ENCODE measurements around the gene DHRS3. TPM values are rescaled to one million over a fixed set of nuclear protein-coding genes. Genes with fewer than 3 reads are reported as not detected.

DHRS3 gene
- total RNA-seq, 1 experiment from 2014 or later: 37.7 TPM

DNA sequence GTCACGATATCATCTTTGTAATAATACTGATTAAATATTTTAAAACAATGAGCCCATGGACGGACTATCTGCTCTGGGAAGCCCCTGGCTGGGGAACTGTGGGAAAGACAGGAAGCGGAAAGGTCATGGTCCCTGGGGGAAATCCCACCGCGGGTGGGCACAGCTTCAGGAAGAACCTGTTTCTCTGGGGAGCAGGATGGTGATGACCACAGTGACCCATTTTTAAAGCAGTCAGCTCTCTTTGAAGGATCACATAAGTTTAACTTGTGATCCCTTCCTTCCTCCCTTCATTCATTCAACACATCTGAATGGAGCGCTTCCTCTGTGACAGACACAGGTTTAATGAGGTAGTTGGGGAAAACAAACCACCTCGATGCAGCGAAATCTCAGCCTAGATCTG lies 73.0 kb downstream of the DHRS3 start:
- TF ChIP-seq NR1H2 (CRISPR knock-in tag; IDR thresholded peaks at IDR 0.05): no peak
- CTCF ChIA-PET: no interaction called here
- H3K36me3 Mint-ChIP-seq: no peaks in the 10 kb centered on the region
- no peak overlapping the region for H3K4me3 Mint-ChIP-seq
- H3K4me1 Mint-ChIP-seq: peaks cover 31% of the 10 kb centered on the region
- H3K9me3 Mint-ChIP-seq: no peaks in the 10 kb centered on the region
- ATAC-seq (no peak), DNase-seq (ENCODE audit: low spot score) (no peak)
- POLR2A ChIA-PET: no interaction called here
- no peak overlapping the region for H3K27ac Mint-ChIP-seq
- peaks cover 3% of the 10 kb centered on the region; the same call in 1 of the 2 replicates for H3K27me3 Mint-ChIP-seq (ENCODE audit: low read depth)

DNA sequence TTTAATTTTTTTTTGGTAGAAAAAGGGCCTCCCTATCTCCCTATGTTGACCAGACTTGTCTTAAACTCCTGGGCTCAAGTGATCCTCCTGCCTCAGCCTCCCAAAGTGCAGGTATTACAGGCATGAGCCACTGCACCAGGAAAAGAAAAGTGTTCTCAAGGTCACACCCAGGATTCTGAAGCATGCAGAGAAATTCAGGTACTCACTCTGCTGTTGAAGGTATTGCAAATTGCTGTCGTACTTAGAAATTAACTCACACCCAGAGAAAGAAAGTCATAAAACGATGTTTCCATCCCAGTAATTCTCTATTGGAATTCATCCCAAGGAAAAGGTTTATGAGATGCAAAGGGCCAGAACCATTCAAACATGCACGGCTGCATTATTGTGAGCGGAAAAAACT lies 73.7 kb downstream of the DHRS3 start:
- no peaks in the 10 kb centered on the region for H3K9me3 Mint-ChIP-seq
- POLR2A ChIA-PET: no interaction called here
- peaks cover 26% of the 10 kb centered on the region for H3K4me1 Mint-ChIP-seq
- H3K27me3 Mint-ChIP-seq (ENCODE audit: low read depth): peaks cover 3% of the 10 kb centered on the region; the same call in 1 of the 2 replicates
- CTCF ChIA-PET: no interaction called here
- no peak overlapping the region for H3K4me3 Mint-ChIP-seq
- TF ChIP-seq FOXJ3 (CRISPR knock-in tag; IDR thresholded peaks at IDR 0.05; ENCODE audit: borderline replicate concordance) (no peak), PRRX2 (CRISPR knock-in tag; IDR thresholded peaks at IDR 0.05) (no peak), GRHL2 (CRISPR knock-in tag; IDR thresholded peaks at IDR 0.05; ENCODE audit: insufficient replicate concordance, severe bottlenecking) (no peak), TCF7 (CRISPR knock-in tag; IDR thresholded peaks at IDR 0.05; ENCODE audit: low read depth) (no peak), SMAD4 (CRISPR knock-in tag; IDR thresholded peaks at IDR 0.05) (no peak), ZNF263 (CRISPR knock-in tag; IDR thresholded peaks at IDR 0.05; ENCODE audit: low read depth) (no peak), SOX15 (CRISPR knock-in tag; IDR thresholded peaks at IDR 0.05) (no peak), NR2C2 (CRISPR knock-in tag; IDR thresholded peaks at IDR 0.05) (no peak), ZNF671 (CRISPR knock-in tag; IDR thresholded peaks at IDR 0.05) (no peak), RELA (CRISPR knock-in tag; IDR thresholded peaks at IDR 0.05; ENCODE audit: borderline replicate concordance) (no peak)
- TF ChIP-seq, protein P1, sequence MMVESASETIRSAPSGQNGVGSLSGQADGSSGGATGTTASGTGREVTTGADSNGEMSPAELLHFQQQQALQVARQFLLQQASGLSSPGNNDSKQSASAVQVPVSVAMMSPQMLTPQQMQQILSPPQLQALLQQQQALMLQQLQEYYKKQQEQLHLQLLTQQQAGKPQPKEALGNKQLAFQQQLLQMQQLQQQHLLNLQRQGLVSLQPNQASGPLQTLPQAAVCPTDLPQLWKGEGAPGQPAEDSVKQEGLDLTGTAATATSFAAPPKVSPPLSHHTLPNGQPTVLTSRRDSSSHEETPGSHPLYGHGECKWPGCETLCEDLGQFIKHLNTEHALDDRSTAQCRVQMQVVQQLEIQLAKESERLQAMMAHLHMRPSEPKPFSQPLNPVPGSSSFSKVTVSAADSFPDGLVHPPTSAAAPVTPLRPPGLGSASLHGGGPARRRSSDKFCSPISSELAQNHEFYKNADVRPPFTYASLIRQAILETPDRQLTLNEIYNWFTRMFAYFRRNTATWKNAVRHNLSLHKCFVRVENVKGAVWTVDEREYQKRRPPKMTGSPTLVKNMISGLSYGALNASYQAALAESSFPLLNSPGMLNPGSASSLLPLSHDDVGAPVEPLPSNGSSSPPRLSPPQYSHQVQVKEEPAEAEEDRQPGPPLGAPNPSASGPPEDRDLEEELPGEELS (CRISPR knock-in tag; IDR thresholded peaks at IDR 0.05): no peak
- TF ChIP-seq, protein P2, sequence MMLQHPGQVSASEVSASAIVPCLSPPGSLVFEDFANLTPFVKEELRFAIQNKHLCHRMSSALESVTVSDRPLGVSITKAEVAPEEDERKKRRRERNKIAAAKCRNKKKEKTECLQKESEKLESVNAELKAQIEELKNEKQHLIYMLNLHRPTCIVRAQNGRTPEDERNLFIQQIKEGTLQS (CRISPR knock-in tag; conservative IDR thresholded peaks at IDR 0.05): no peak
- TF ChIP-seq, protein P3, sequence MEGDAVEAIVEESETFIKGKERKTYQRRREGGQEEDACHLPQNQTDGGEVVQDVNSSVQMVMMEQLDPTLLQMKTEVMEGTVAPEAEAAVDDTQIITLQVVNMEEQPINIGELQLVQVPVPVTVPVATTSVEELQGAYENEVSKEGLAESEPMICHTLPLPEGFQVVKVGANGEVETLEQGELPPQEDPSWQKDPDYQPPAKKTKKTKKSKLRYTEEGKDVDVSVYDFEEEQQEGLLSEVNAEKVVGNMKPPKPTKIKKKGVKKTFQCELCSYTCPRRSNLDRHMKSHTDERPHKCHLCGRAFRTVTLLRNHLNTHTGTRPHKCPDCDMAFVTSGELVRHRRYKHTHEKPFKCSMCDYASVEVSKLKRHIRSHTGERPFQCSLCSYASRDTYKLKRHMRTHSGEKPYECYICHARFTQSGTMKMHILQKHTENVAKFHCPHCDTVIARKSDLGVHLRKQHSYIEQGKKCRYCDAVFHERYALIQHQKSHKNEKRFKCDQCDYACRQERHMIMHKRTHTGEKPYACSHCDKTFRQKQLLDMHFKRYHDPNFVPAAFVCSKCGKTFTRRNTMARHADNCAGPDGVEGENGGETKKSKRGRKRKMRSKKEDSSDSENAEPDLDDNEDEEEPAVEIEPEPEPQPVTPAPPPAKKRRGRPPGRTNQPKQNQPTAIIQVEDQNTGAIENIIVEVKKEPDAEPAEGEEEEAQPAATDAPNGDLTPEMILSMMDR (IDR thresholded peaks at IDR 0.05): no peak
- no peak overlapping the region; the same call in 1 of the 2 replicates for H3K27ac Mint-ChIP-seq
- ATAC-seq: no peak
- H3K36me3 Mint-ChIP-seq: no peaks in the 10 kb centered on the region
- DNase-seq (ENCODE audit: low spot score): no peak

DNA sequence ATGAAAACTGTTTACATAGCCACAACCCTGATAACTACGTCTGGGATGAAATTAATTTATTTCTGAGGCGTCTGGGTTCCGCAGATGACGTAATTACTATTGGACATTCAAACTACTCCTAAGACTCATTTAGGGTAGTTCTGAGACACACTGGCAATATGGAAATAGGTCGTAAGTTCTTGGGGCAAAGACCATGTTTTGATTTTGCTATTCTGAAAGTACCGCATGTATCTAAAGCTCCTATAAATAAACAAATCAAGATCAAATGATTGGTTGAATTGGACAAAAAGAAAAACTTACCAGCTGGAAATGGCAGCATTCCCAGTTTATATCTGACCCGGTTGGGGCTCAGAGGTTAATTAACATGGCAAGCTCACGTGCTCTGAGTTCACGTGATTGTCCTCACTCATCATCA lies 74.3 kb downstream of the DHRS3 start:
- DNase-seq (ENCODE audit: low spot score) (no peak), ATAC-seq (no peak)
- Mint-ChIP-seq H3K27ac (no peak overlapping the region), H3K27me3 (ENCODE audit: low read depth) (peaks cover 3% of the 10 kb centered on the region; the same call in 1 of the 2 replicates), H3K4me1 (peaks cover 26% of the 10 kb centered on the region), H3K4me3 (no peak overlapping the region), H3K36me3 (no peaks in the 10 kb centered on the region), H3K9me3 (no peaks in the 10 kb centered on the region)
- POLR2A ChIA-PET: no interaction called here
- CTCF ChIA-PET: no interaction called here
- TF ChIP-seq NR2C2 (CRISPR knock-in tag; IDR thresholded peaks at IDR 0.05) (no peak), ZNF317 (CRISPR knock-in tag; IDR thresholded peaks at IDR 0.05; ENCODE audit: borderline replicate concordance, low read depth) (no peak), ZNF416 (CRISPR knock-in tag; IDR thresholded peaks at IDR 0.05) (no peak), HMGA2 (CRISPR knock-in tag; IDR thresholded peaks at IDR 0.05) (no peak), RELA (CRISPR knock-in tag; IDR thresholded peaks at IDR 0.05; ENCODE audit: borderline replicate concordance) (no peak), ZBTB21 (CRISPR knock-in tag; IDR thresholded peaks at IDR 0.05; ENCODE audit: borderline replicate concordance) (no peak), ZNF138 (CRISPR knock-in tag; conservative IDR thresholded peaks at IDR 0.05) (no peak), MYBL2 (CRISPR knock-in tag; IDR thresholded peaks at IDR 0.05) (no peak), NFE2L1 (CRISPR knock-in tag; IDR thresholded peaks at IDR 0.05) (no peak), GTF2I (CRISPR knock-in tag; conservative IDR thresholded peaks at IDR 0.05) (no peak), GABPB1 (CRISPR knock-in tag; IDR thresholded peaks at IDR 0.05) (no peak), SP1 (CRISPR knock-in tag; conservative IDR thresholded peaks at IDR 0.05) (no peak)
- TF ChIP-seq, protein P4, sequence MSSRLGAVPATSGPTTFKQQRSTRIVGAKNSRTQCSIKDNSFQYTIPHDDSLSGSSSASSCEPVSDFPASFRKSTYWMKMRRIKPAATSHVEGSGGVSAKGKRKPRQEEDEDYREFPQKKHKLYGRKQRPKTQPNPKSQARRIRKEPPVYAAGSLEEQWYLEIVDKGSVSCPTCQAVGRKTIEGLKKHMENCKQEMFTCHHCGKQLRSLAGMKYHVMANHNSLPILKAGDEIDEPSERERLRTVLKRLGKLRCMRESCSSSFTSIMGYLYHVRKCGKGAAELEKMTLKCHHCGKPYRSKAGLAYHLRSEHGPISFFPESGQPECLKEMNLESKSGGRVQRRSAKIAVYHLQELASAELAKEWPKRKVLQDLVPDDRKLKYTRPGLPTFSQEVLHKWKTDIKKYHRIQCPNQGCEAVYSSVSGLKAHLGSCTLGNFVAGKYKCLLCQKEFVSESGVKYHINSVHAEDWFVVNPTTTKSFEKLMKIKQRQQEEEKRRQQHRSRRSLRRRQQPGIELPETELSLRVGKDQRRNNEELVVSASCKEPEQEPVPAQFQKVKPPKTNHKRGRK (CRISPR knock-in tag; IDR thresholded peaks at IDR 0.05; ENCODE audit: borderline replicate concordance): no peak
- TF ChIP-seq, protein P5, sequence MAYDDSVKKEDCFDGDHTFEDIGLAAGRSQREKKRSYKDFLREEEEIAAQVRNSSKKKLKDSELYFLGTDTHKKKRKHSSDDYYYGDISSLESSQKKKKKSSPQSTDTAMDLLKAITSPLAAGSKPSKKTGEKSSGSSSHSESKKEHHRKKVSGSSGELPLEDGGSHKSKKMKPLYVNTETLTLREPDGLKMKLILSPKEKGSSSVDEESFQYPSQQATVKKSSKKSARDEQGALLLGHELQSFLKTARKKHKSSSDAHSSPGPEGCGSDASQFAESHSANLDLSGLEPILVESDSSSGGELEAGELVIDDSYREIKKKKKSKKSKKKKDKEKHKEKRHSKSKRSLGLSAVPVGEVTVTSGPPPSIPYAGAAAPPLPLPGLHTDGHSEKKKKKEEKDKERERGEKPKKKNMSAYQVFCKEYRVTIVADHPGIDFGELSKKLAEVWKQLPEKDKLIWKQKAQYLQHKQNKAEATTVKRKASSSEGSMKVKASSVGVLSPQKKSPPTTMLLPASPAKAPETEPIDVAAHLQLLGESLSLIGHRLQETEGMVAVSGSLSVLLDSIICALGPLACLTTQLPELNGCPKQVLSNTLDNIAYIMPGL (CRISPR knock-in tag; IDR thresholded peaks at IDR 0.05): no peak
- TF ChIP-seq, protein P6, sequence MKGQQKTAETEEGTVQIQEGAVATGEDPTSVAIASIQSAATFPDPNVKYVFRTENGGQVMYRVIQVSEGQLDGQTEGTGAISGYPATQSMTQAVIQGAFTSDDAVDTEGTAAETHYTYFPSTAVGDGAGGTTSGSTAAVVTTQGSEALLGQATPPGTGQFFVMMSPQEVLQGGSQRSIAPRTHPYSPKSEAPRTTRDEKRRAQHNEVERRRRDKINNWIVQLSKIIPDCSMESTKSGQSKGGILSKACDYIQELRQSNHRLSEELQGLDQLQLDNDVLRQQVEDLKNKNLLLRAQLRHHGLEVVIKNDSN (CRISPR knock-in tag; IDR thresholded peaks at IDR 0.05): no peak

All from WTC11 (cell line).